Measurements from ENCODE around the gene GNB1.

The GNB1 gene

DNA sequence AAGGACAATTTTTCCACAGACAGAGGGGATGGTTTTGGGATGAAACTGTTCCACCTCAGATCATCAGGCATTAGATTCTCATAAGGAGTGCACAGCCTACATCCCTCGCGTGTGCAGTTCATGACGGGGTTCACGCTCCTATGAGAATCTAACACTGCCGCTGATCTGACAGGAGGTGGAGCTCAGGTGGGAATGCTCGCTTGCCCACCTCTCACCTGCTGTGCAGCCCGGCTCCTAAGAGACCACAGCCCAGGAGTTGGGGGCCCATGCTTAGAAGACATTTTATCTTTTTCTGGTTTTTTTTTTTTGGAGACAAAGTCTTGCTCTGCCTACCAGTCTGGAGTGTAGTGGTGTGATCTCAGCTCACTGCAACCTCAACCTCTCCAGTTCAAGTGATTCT lies 16.0 kb downstream of the GNB1 start:
- peaks cover 3% of the 10 kb centered on the region; the same call in 1 of the 2 replicates for H4K20me1 ChIP-seq (ENCODE audit: insufficient read depth, low read length)
- no peak overlapping the region for H3K4me3 ChIP-seq (ENCODE audit: low read depth, low read length, poor library complexity, severe bottlenecking)
- H3K4me1 ChIP-seq (ENCODE audit: insufficient read depth, low read length, severe bottlenecking) = peaks cover 32% of the 10 kb centered on the region

DNA sequence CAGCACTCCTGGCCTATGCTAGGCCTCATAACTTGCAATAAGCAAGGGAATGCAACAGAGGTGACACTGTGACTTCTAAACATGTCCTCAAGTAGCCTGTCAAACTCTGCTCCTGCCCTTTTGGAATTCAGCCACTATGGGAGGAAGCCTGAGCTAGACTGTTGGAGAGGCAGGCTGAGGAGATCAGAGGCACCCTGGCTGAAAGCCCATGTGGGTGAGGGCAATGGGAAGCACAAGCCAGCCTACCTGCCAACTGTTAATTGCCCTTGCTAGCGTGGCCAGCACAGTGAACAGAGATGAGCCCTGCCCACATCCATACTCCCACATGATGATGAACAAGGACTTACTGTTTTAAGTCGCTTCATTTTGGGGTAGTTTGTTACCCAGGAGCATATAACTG lies 17.7 kb downstream of the GNB1 start:
- peaks cover 82% of the 10 kb centered on the region for H3K36me3 ChIP-seq (ENCODE audit: insufficient read depth, low read length)
- no peak overlapping the region for H2AFZ ChIP-seq (ENCODE audit: low read length)
- H3K4me1 ChIP-seq (ENCODE audit: insufficient read depth, low read length, severe bottlenecking) = peaks cover 37% of the 10 kb centered on the region
- H4K20me1 ChIP-seq (ENCODE audit: insufficient read depth, low read length) = peaks cover 3% of the 10 kb centered on the region; the same call in 1 of the 2 replicates
- H3K9ac ChIP-seq (ENCODE audit: low read length) = no peak overlapping the region
- no peaks in the 10 kb centered on the region for H3K27me3 ChIP-seq (ENCODE audit: insufficient read depth, low read length)
- TF ChIP-seq, protein P1, sequence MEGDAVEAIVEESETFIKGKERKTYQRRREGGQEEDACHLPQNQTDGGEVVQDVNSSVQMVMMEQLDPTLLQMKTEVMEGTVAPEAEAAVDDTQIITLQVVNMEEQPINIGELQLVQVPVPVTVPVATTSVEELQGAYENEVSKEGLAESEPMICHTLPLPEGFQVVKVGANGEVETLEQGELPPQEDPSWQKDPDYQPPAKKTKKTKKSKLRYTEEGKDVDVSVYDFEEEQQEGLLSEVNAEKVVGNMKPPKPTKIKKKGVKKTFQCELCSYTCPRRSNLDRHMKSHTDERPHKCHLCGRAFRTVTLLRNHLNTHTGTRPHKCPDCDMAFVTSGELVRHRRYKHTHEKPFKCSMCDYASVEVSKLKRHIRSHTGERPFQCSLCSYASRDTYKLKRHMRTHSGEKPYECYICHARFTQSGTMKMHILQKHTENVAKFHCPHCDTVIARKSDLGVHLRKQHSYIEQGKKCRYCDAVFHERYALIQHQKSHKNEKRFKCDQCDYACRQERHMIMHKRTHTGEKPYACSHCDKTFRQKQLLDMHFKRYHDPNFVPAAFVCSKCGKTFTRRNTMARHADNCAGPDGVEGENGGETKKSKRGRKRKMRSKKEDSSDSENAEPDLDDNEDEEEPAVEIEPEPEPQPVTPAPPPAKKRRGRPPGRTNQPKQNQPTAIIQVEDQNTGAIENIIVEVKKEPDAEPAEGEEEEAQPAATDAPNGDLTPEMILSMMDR (IDR thresholded peaks at IDR 0.05; ENCODE audit: low read length) = no peak
- no peak for TF ChIP-seq EZH2 (IDR thresholded peaks at IDR 0.05; ENCODE audit: borderline replicate concordance, low read length)
- 0 out of 2 replicates have a peak, but pooled peaks cover 6% of the 10 kb centered on the region for H3F3A ChIP-seq (ENCODE audit: insufficient read depth, low read length)
- H3K9me2 ChIP-seq (ENCODE audit: low read depth, low read length) = no peaks in the 10 kb centered on the region
- H3K4me2 ChIP-seq (ENCODE audit: low read length) = no peak overlapping the region
- no peak overlapping the region for H3K27ac ChIP-seq (ENCODE audit: low read depth, low read length, poor library complexity, severe bottlenecking)
- no peaks in the 10 kb centered on the region for H3K9me3 ChIP-seq (ENCODE audit: low read length)
- no peak overlapping the region for H3K4me3 ChIP-seq (ENCODE audit: low read depth, low read length, poor library complexity, severe bottlenecking)
- H3K79me2 ChIP-seq (ENCODE audit: insufficient read depth, low read length) = peaks cover 100% of the 10 kb centered on the region

More for the DNA sequence above, 16.0 kb downstream of the GNB1 start:
- H3K27me3 ChIP-seq (ENCODE audit: insufficient read depth, low read length) = no peaks in the 10 kb centered on the region
- H3K9me2 ChIP-seq (ENCODE audit: low read depth, low read length) = no peaks in the 10 kb centered on the region
- no peaks in the 10 kb centered on the region for H3K9me3 ChIP-seq (ENCODE audit: low read length)
- H3K4me2 ChIP-seq (ENCODE audit: low read length) = no peak overlapping the region
- no peak overlapping the region for H3K27ac ChIP-seq (ENCODE audit: low read depth, low read length, poor library complexity, severe bottlenecking)
- no peak overlapping the region for H2AFZ ChIP-seq (ENCODE audit: low read length)
- TF ChIP-seq, protein P1 (IDR thresholded peaks at IDR 0.05; ENCODE audit: low read length) = no peak
- TF ChIP-seq EZH2 (IDR thresholded peaks at IDR 0.05; ENCODE audit: borderline replicate concordance, low read length) = no peak
- H3K9ac ChIP-seq (ENCODE audit: low read length) = no peak overlapping the region
- H3K79me2 ChIP-seq (ENCODE audit: insufficient read depth, low read length) = peaks cover 100% of the 10 kb centered on the region
- H3F3A ChIP-seq (ENCODE audit: insufficient read depth, low read length) = 0 out of 2 replicates have a peak, but pooled peaks cover 6% of the 10 kb centered on the region
- H3K36me3 ChIP-seq (ENCODE audit: insufficient read depth, low read length) = peaks cover 94% of the 10 kb centered on the region

DNA sequence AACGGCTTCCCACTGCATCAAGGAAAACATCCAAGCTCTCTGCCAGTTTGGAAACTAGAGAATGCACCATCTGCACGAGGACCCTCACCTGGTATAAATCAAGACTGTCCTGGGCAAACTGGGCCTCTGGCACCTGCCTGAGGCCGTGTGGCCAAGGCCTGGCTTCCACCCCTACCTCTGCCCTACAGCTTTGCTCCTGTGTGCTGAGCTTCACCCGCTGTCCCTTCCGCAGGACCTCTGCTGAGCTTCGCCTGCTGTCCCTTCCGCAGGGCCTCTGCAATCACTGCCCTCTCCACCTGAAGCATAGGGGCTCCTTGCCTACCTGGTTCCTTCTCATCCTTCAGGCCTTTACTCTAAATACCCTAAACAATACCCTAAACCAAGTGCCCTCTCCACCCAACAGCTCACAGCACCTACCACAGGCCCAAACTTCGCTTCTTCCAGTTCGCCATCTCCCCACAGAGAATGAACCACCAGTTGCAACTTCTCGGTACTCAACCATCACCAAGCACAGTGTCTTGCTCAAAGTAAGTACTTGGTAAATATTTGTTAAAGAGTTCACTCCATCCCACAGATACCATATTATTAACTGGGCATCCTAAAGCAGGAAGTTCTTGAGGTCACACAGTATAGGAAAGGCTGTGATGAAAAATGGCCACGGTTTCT lies 18.4 kb downstream of the GNB1 start:
- Histone ChIP-seq H3K9me2 (ENCODE audit: low read depth, low read length) (no peaks in the 10 kb centered on the region), H3K36me3 (ENCODE audit: insufficient read depth, low read length) (peaks cover 75% of the 10 kb centered on the region), H3K4me1 (ENCODE audit: insufficient read depth, low read length, severe bottlenecking) (peaks cover 33% of the 10 kb centered on the region), H3K27ac (ENCODE audit: low read depth, low read length, poor library complexity, severe bottlenecking) (peak overlapping the region; percentile 26), H3K4me2 (ENCODE audit: low read length) (peak overlapping the region; percentile 10; the same call in 1 of the 2 replicates), H3K4me3 (ENCODE audit: low read depth, low read length, poor library complexity, severe bottlenecking) (no peak overlapping the region), H3F3A (ENCODE audit: insufficient read depth, low read length) (0 out of 2 replicates have a peak, but pooled peaks cover 6% of the 10 kb centered on the region), H4K20me1 (ENCODE audit: insufficient read depth, low read length) (peaks cover 3% of the 10 kb centered on the region; the same call in 1 of the 2 replicates), H3K27me3 (ENCODE audit: insufficient read depth, low read length) (no peaks in the 10 kb centered on the region), H2AFZ (ENCODE audit: low read length) (no peak overlapping the region), H3K79me2 (ENCODE audit: insufficient read depth, low read length) (peaks cover 100% of the 10 kb centered on the region), H3K9me3 (ENCODE audit: low read length) (no peaks in the 10 kb centered on the region), H3K9ac (ENCODE audit: low read length) (no peak overlapping the region)
- no peak for TF ChIP-seq EZH2 (IDR thresholded peaks at IDR 0.05; ENCODE audit: borderline replicate concordance, low read length)
- TF ChIP-seq, protein P1 (IDR thresholded peaks at IDR 0.05; ENCODE audit: low read length) = no peak
